Measurements from ENCODE around the gene LMO1.

Gene LMO1

GRCh38 chr11:8220261-8221045 is 43.2 kb downstream of the LMO1 start:
- no peak for DNase-seq
- H3K4me3 ChIP-seq (ENCODE audit: insufficient read depth, low read depth, low read length, poor library complexity, severe bottlenecking) = no peak overlapping the region
- no peaks in the 10 kb centered on the region for H3K9me3 ChIP-seq (ENCODE audit: control insufficient read depth, low read length)
- no peak overlapping the region for H3K27ac ChIP-seq (ENCODE audit: insufficient read depth, low read length, poor library complexity, severe bottlenecking)
- no peaks in the 10 kb centered on the region for H3K27me3 ChIP-seq (replicated peaks; ENCODE audit: control insufficient read depth, insufficient read depth, low read length, poor library complexity, severe bottlenecking)
- no peaks in the 10 kb centered on the region for H3K4me1 ChIP-seq (ENCODE audit: control insufficient read depth, insufficient read depth, low read length, poor library complexity, severe bottlenecking)
- H3K36me3 ChIP-seq (ENCODE audit: control insufficient read depth, insufficient read depth, low read length) = no peaks in the 10 kb centered on the region

- Histone ChIP-seq H3K4me3 (ENCODE audit: insufficient read depth, low read depth, low read length, poor library complexity, severe bottlenecking) (no peak overlapping the region), H3K27me3 (replicated peaks; ENCODE audit: control insufficient read depth, insufficient read depth, low read length, poor library complexity, severe bottlenecking) (no peaks in the 10 kb centered on the region), H3K36me3 (ENCODE audit: control insufficient read depth, insufficient read depth, low read length) (no peaks in the 10 kb centered on the region), H3K4me1 (ENCODE audit: control insufficient read depth, insufficient read depth, low read length, poor library complexity, severe bottlenecking) (no peaks in the 10 kb centered on the region), H3K9me3 (ENCODE audit: control insufficient read depth, low read length) (no peaks in the 10 kb centered on the region), H3K27ac (ENCODE audit: insufficient read depth, low read length, poor library complexity, severe bottlenecking) (no peak overlapping the region)
- DNase-seq = no peak
These were observed 44.2 kb downstream of the LMO1 start for GRCh38 chr11:8219257-8220021.

- no peaks in the 10 kb centered on the region for H3K27me3 ChIP-seq (replicated peaks; ENCODE audit: control insufficient read depth, insufficient read depth, low read length, poor library complexity, severe bottlenecking)
- no peaks in the 10 kb centered on the region for H3K9me3 ChIP-seq (ENCODE audit: control insufficient read depth, low read length)
- H3K27ac ChIP-seq (ENCODE audit: insufficient read depth, low read length, poor library complexity, severe bottlenecking) = no peak overlapping the region
- H3K4me1 ChIP-seq (ENCODE audit: control insufficient read depth, insufficient read depth, low read length, poor library complexity, severe bottlenecking) = no peaks in the 10 kb centered on the region
- DNase-seq = no peak
- H3K36me3 ChIP-seq (ENCODE audit: control insufficient read depth, insufficient read depth, low read length) = no peaks in the 10 kb centered on the region
- H3K4me3 ChIP-seq (ENCODE audit: insufficient read depth, low read depth, low read length, poor library complexity, severe bottlenecking) = no peak overlapping the region
These were observed 44.8 kb downstream of the LMO1 start for GRCh38 chr11:8218840-8219239.

GRCh38 chr11:8218409-8218808 is 45.3 kb downstream of the LMO1 start:
- Histone ChIP-seq H3K4me3 (ENCODE audit: insufficient read depth, low read depth, low read length, poor library complexity, severe bottlenecking) (no peak overlapping the region), H3K27me3 (replicated peaks; ENCODE audit: control insufficient read depth, insufficient read depth, low read length, poor library complexity, severe bottlenecking) (no peaks in the 10 kb centered on the region), H3K4me1 (ENCODE audit: control insufficient read depth, insufficient read depth, low read length, poor library complexity, severe bottlenecking) (no peaks in the 10 kb centered on the region), H3K9me3 (ENCODE audit: control insufficient read depth, low read length) (no peaks in the 10 kb centered on the region), H3K27ac (ENCODE audit: insufficient read depth, low read length, poor library complexity, severe bottlenecking) (no peak overlapping the region), H3K36me3 (ENCODE audit: control insufficient read depth, insufficient read depth, low read length) (no peaks in the 10 kb centered on the region)
- no peak for DNase-seq

- Histone ChIP-seq H3K36me3 (ENCODE audit: control insufficient read depth, insufficient read depth, low read length) (no peaks in the 10 kb centered on the region), H3K4me3 (ENCODE audit: insufficient read depth, low read depth, low read length, poor library complexity, severe bottlenecking) (no peak overlapping the region), H3K9me3 (ENCODE audit: control insufficient read depth, low read length) (no peaks in the 10 kb centered on the region), H3K27me3 (replicated peaks; ENCODE audit: control insufficient read depth, insufficient read depth, low read length, poor library complexity, severe bottlenecking) (no peaks in the 10 kb centered on the region), H3K4me1 (ENCODE audit: control insufficient read depth, insufficient read depth, low read length, poor library complexity, severe bottlenecking) (no peaks in the 10 kb centered on the region), H3K27ac (ENCODE audit: insufficient read depth, low read length, poor library complexity, severe bottlenecking) (no peak overlapping the region)
- DNase-seq = no peak
These were observed 45.8 kb downstream of the LMO1 start for GRCh38 chr11:8217926-8218325.

- Histone ChIP-seq H3K27ac (ENCODE audit: insufficient read depth, low read length, poor library complexity, severe bottlenecking) (no peak overlapping the region), H3K36me3 (ENCODE audit: control insufficient read depth, insufficient read depth, low read length) (no peaks in the 10 kb centered on the region), H3K4me3 (ENCODE audit: insufficient read depth, low read depth, low read length, poor library complexity, severe bottlenecking) (no peak overlapping the region), H3K9me3 (ENCODE audit: control insufficient read depth, low read length) (no peaks in the 10 kb centered on the region), H3K27me3 (replicated peaks; ENCODE audit: control insufficient read depth, insufficient read depth, low read length, poor library complexity, severe bottlenecking) (no peaks in the 10 kb centered on the region), H3K4me1 (ENCODE audit: control insufficient read depth, insufficient read depth, low read length, poor library complexity, severe bottlenecking) (no peaks in the 10 kb centered on the region)
- no peak for DNase-seq
These were observed 46.5 kb downstream of the LMO1 start for GRCh38 chr11:8217136-8217535.

GRCh38 chr11:8213376-8213775 is 50.3 kb downstream of the LMO1 start:
- Histone ChIP-seq H3K9me3 (ENCODE audit: control insufficient read depth, low read length) (no peaks in the 10 kb centered on the region), H3K27ac (ENCODE audit: insufficient read depth, low read length, poor library complexity, severe bottlenecking) (no peak overlapping the region), H3K4me3 (ENCODE audit: insufficient read depth, low read depth, low read length, poor library complexity, severe bottlenecking) (no peak overlapping the region), H3K36me3 (ENCODE audit: control insufficient read depth, insufficient read depth, low read length) (no peaks in the 10 kb centered on the region), H3K4me1 (ENCODE audit: control insufficient read depth, insufficient read depth, low read length, poor library complexity, severe bottlenecking) (no peaks in the 10 kb centered on the region), H3K27me3 (replicated peaks; ENCODE audit: control insufficient read depth, insufficient read depth, low read length, poor library complexity, severe bottlenecking) (no peaks in the 10 kb centered on the region)
- no peak for DNase-seq

- no peaks in the 10 kb centered on the region for H3K4me1 ChIP-seq (ENCODE audit: control insufficient read depth, insufficient read depth, low read length, poor library complexity, severe bottlenecking)
- no peak for DNase-seq
- H3K27me3 ChIP-seq (replicated peaks; ENCODE audit: control insufficient read depth, insufficient read depth, low read length, poor library complexity, severe bottlenecking) = no peaks in the 10 kb centered on the region
These were observed 54.4 kb downstream of the LMO1 start for GRCh38 chr11:8209208-8209807.

GRCh38 chr11:8207080-8208000 is 56.3 kb downstream of the LMO1 start:
- no peak for DNase-seq
- Histone ChIP-seq H3K36me3 (ENCODE audit: control insufficient read depth, insufficient read depth, low read length) (no peaks in the 10 kb centered on the region), H3K27me3 (replicated peaks; ENCODE audit: control insufficient read depth, insufficient read depth, low read length, poor library complexity, severe bottlenecking) (no peaks in the 10 kb centered on the region), H3K27ac (ENCODE audit: insufficient read depth, low read length, poor library complexity, severe bottlenecking) (no peak overlapping the region), H3K9me3 (ENCODE audit: control insufficient read depth, low read length) (no peaks in the 10 kb centered on the region), H3K4me3 (ENCODE audit: insufficient read depth, low read depth, low read length, poor library complexity, severe bottlenecking) (no peak overlapping the region), H3K4me1 (ENCODE audit: control insufficient read depth, insufficient read depth, low read length, poor library complexity, severe bottlenecking) (no peaks in the 10 kb centered on the region)

More at GRCh38 chr11:8209208-8209807, 54.4 kb downstream of the LMO1 start:
- H3K36me3 ChIP-seq (ENCODE audit: control insufficient read depth, insufficient read depth, low read length) = no peaks in the 10 kb centered on the region
- no peak overlapping the region for H3K4me3 ChIP-seq (ENCODE audit: insufficient read depth, low read depth, low read length, poor library complexity, severe bottlenecking)
- H3K27ac ChIP-seq (ENCODE audit: insufficient read depth, low read length, poor library complexity, severe bottlenecking) = no peak overlapping the region
- no peaks in the 10 kb centered on the region for H3K9me3 ChIP-seq (ENCODE audit: control insufficient read depth, low read length)
